ENCODE measurements around the gene FBXL19. TPM values are rescaled to one million over a fixed set of nuclear protein-coding genes. Genes with fewer than 3 reads are reported as not detected.

Gene FBXL19
- polyA plus RNA-seq, 1 experiment, result 7.6 TPM

DNA sequence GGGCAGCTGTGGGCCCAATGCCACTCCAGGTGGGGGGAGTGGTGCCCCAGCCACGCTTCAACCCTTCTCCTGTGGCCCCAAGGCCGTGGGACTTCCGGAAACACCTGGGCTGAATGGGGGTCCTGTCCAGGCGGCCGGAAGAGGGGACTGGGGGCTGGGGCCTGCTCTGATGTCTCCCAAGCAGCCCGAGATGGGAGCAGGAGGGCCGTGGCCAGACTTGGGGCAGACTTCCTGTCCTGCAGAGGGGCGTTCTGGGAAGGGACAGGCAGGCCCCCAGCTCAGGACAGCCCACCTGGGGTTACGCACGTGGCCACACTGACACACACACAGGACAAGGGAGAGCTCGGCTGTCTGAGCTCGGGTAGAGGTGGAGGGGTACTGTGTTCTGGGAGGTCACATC lies 66.7 kb downstream of the FBXL19 start:
- Histone ChIP-seq H3K4me3 (ENCODE audit: low read depth, low read length) (no peak overlapping the region), H3K27me3 (ENCODE audit: control insufficient read depth, insufficient read depth, low read length) (no peaks in the 10 kb centered on the region), H3K36me3 (ENCODE audit: control insufficient read depth, insufficient read depth, low read length) (peaks cover 5% of the 10 kb centered on the region)
- CTCF ChIA-PET, result no interaction called here
- POLR2A ChIA-PET, result no interaction called here
- TF ChIP-seq, protein P1, sequence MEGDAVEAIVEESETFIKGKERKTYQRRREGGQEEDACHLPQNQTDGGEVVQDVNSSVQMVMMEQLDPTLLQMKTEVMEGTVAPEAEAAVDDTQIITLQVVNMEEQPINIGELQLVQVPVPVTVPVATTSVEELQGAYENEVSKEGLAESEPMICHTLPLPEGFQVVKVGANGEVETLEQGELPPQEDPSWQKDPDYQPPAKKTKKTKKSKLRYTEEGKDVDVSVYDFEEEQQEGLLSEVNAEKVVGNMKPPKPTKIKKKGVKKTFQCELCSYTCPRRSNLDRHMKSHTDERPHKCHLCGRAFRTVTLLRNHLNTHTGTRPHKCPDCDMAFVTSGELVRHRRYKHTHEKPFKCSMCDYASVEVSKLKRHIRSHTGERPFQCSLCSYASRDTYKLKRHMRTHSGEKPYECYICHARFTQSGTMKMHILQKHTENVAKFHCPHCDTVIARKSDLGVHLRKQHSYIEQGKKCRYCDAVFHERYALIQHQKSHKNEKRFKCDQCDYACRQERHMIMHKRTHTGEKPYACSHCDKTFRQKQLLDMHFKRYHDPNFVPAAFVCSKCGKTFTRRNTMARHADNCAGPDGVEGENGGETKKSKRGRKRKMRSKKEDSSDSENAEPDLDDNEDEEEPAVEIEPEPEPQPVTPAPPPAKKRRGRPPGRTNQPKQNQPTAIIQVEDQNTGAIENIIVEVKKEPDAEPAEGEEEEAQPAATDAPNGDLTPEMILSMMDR (IDR thresholded peaks at IDR 0.05; ENCODE audit: insufficient read depth, low read depth, low read length), result no peak
- no peak for DNase-seq (ENCODE audit: low read depth)

DNA sequence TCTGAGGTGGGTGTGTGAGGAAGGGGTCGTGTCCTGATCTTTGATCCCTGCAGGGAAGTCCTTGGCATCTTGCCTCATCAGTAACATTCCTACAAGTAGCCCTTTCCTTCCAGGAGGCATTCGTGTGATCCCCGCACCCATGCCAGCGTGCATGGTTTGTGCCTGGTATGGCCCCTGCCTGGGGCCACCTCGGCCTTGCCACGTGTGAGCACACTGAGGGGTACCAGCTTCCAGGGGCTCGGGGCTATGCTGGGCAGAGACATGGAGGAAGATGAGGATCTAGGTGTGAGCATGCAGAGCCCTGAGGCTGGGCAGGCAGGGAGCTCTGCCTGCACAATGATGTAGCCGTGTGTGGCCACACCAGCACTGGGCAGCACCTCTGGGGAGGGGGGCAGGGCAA lies 67.7 kb downstream of the FBXL19 start:
- no peak overlapping the region for H3K4me3 ChIP-seq (ENCODE audit: low read depth, low read length)
- POLR2A ChIA-PET, result no interaction called here
- CTCF ChIA-PET, result no interaction called here

DNA sequence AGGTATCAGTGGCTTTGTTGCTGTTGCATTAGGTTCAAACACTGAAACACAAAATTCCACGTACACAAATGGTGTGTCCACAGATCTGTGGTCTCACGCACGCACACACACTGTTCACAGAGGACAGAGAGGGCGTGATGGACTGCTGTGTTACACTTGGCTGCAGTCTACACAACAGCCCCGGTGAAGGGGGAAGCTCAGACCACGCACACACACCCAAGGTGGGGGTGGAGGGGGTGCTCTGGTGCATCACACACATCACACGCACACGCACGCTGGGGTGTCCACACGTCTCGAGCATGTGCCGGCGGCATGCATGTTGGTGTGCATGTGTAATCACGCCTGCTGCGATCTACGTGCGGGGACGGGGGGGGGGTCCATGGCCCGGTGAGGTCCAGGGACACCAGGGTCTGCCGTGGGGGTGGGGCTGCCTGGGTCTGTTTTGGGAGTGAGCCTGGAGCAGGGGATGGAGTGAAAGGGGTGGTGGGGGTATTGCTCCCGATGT lies 69.0 kb downstream of the FBXL19 start:
- TF ChIP-seq, protein P1 (IDR thresholded peaks at IDR 0.05; ENCODE audit: insufficient read depth, low read depth, low read length), result no peak
- CTCF ChIA-PET, result interaction anchor here (0.6 kb wide), 1 partner anchor 81 kb away, joined by 3 read pairs; no protein-coding TSS in a partner anchor
- no peaks in the 10 kb centered on the region for H3K27me3 ChIP-seq (ENCODE audit: control insufficient read depth, insufficient read depth, low read length)
- POLR2A ChIA-PET, result interaction anchor here (0.5 kb wide), 1 partner anchor 25 kb away, joined by 3 read pairs; no protein-coding TSS in a partner anchor
- peaks cover 2% of the 10 kb centered on the region for H3K36me3 ChIP-seq (ENCODE audit: control insufficient read depth, insufficient read depth, low read length)
- no peak overlapping the region for H3K4me3 ChIP-seq (ENCODE audit: low read depth, low read length)
- DNase-seq (ENCODE audit: low read depth), result no peak

More for the DNA sequence above, 67.7 kb downstream of the FBXL19 start:
- no peak for DNase-seq (ENCODE audit: low read depth)
- Histone ChIP-seq H3K36me3 (ENCODE audit: control insufficient read depth, insufficient read depth, low read length) (peaks cover 5% of the 10 kb centered on the region), H3K27me3 (ENCODE audit: control insufficient read depth, insufficient read depth, low read length) (no peaks in the 10 kb centered on the region)
- TF ChIP-seq, protein P1 (IDR thresholded peaks at IDR 0.05; ENCODE audit: insufficient read depth, low read depth, low read length), result no peak

DNA sequence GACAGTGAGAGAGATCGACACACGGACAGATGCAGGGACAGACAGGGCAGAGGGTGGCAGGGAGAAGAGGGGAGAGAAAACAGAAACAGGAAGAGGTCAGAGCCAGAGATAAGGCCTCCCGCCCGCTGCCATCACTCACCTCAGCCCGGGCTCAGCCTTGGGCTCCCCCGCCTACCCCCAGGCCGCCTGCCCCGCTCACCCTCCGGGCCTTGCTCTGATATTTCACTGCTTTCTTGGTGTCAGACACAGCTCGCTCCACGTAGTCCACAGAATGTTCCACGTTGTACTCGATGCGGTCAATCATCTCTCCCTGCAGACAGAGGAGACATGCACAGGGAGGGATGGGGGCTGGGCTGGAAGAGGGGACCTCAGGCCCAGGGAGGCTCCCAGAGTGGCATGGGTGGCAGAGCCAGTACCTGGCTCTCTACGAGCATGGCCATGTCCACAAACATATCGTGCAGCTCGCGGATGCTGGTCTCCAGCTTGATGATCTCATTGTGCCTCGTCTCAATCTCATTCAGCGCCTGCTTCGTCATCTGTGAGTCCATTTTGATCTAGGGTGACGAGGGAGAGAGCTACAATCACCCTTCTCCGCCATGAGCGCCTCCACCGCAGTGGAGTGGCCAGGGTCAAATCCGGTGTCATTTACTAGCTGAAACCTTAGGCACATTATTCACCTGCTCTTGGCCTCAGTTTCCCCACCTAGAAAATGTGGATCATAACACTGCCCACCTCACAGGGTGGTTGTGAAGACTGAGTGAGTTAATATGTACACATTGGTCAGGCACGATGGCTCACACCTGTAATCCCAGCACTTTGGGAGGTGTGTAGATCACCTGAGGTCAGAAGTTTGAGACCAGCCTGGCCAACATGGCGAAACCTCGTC lies 69.8 kb downstream of the FBXL19 start:
- Histone ChIP-seq H3K4me3 (ENCODE audit: low read depth, low read length) (no peak overlapping the region), H3K27me3 (ENCODE audit: control insufficient read depth, insufficient read depth, low read length) (no peaks in the 10 kb centered on the region), H3K36me3 (ENCODE audit: control insufficient read depth, insufficient read depth, low read length) (no peaks in the 10 kb centered on the region; the same call in 1 of the 2 replicates)
- DNase-seq (ENCODE audit: low read depth), result no peak
- TF ChIP-seq, protein P1 (IDR thresholded peaks at IDR 0.05; ENCODE audit: insufficient read depth, low read depth, low read length), result no peak
- ChIA-PET CTCF (interaction anchor here (0.8 to 1.9 kb wide), 2 partner anchors 8 to 39 kb away, joined by 3 to 6 read pairs; partner anchors contain the start of gene HSD3B7), POLR2A (interaction anchor here (0.5 kb wide), 1 partner anchor 24 kb away, joined by 3 read pairs; no protein-coding TSS in a partner anchor)

DNA sequence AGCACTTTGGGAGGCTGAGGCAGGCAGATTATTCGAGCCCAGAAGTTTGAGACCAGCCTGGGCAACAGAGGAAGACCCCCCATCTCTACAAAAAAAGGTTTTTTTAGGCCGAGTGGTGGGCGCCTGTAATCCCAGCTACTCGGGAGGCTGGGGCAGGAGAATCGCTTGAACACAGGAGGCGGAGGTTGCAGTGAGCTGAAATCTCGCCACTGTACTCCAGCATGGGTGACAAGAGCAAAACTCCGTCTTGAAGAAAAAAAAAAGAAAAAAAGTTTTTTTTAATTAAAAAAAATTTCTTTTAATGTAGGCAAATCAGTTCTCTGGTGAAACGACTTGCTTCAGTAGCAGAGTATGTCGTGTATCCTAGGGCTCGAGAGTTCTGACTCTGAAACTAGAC lies 72.6 kb downstream of the FBXL19 start:
- no peak for DNase-seq (ENCODE audit: low read depth)
- Histone ChIP-seq H3K36me3 (ENCODE audit: control insufficient read depth, insufficient read depth, low read length) (no peaks in the 10 kb centered on the region; the same call in 1 of the 2 replicates), H3K4me3 (ENCODE audit: low read depth, low read length) (no peak overlapping the region), H3K27me3 (ENCODE audit: control insufficient read depth, insufficient read depth, low read length) (no peaks in the 10 kb centered on the region)
- ChIA-PET POLR2A (no interaction called here), CTCF (interaction anchor here (1.5 to 1.8 kb wide), 2 partner anchors 10 to 146 kb away, joined by 6 to 9 read pairs; partner anchors contain the start of gene HSD3B7)
- TF ChIP-seq, protein P1 (IDR thresholded peaks at IDR 0.05; ENCODE audit: insufficient read depth, low read depth, low read length), result no peak
